Epithelial cell of esophagus (primary cell): ENCODE measurements around the gene ACAD8.
"Not testable (repeated sequence)": the region's sequence is repeated elsewhere in the genome, so short reads cannot be mapped to it uniquely, and the experiment has no call there.

ENCODE experiments used
- DNase-seq: peaks from one replicate; pipeline ENCODE4 v3.0.0; 2010; ENCODE audit warnings: low read depth
- H3K4me3 ChIP-seq: 2 replicates; pipeline ENCODE4 v1.5.1; 2011; ENCODE audit warnings: mild to moderate bottlenecking, low read length, control low read depth
- CTCF ChIP-seq: IDR thresholded peaks from 2 replicates; pipeline ENCODE4 v1.5.1; 2011; ENCODE audit warnings: low read depth, mild to moderate bottlenecking, low read length, control low read depth, inconsistent platforms; ENCODE audit not compliant: insufficient read depth; ENCODE audit errors: missing control alignments

The ACAD8 gene

GRCh38 chr11:134273317-134273712 lies 19.9 kb downstream of the ACAD8 start:
- H3K4me3 ChIP-seq = no peak overlapping the region
- no peak for TF ChIP-seq CTCF
- no peak for DNase-seq

- H3K4me3 ChIP-seq = peak overlapping the region; percentile 65
- no peak for TF ChIP-seq CTCF
- no peak for DNase-seq
These were observed 21.8 kb downstream of the ACAD8 start for GRCh38 chr11:134275188-134275533.

GRCh38 chr11:134275534-134276395 lies 22.4 kb downstream of the ACAD8 start, which contains the start of gene GLB1L3:
Gene GLB1L3, plus strand, starts transcription at chr11:134276379. Its CDS starts 362 bp downstream, at chr11:134276741.
- DNase-seq = peak; percentile 76
- TF ChIP-seq CTCF = peak; percentile 52
- peak within 1 kb of the TSS; percentile 65 for H3K4me3 ChIP-seq

- no peak for DNase-seq
- TF ChIP-seq CTCF = no peak
- H3K4me3 ChIP-seq = peak overlapping the region; percentile 65
These were observed 23.2 kb downstream of the ACAD8 start for GRCh38 chr11:134276396-134277182.

GRCh38 chr11:134277183-134278001 lies 24.0 kb downstream of the ACAD8 start:
- TF ChIP-seq CTCF = no peak
- peak; percentile 13 for DNase-seq
- peak overlapping the region; percentile 65 for H3K4me3 ChIP-seq

GRCh38 chr11:134278356-134278755 lies 25.0 kb downstream of the ACAD8 start:
- no peak overlapping the region for H3K4me3 ChIP-seq
- TF ChIP-seq CTCF = no peak
- no peak for DNase-seq

- H3K4me3 ChIP-seq, DNase-seq: not testable (repeated sequence)
These were observed 28.3 kb downstream of the ACAD8 start for GRCh38 chr11:134281635-134282034.
